Measurements from ENCODE around the gene CAV2. TPM values are rescaled to one million over a fixed set of nuclear protein-coding genes. Genes with fewer than 3 reads are reported as not detected.

The CAV2 gene
- total and polyA plus RNA-seq, 2 of the 13 experiments (the other 11 are each of a cell fraction or from before 2014, with no cell fraction given), result 0.09 to 0.18 TPM

DNA sequence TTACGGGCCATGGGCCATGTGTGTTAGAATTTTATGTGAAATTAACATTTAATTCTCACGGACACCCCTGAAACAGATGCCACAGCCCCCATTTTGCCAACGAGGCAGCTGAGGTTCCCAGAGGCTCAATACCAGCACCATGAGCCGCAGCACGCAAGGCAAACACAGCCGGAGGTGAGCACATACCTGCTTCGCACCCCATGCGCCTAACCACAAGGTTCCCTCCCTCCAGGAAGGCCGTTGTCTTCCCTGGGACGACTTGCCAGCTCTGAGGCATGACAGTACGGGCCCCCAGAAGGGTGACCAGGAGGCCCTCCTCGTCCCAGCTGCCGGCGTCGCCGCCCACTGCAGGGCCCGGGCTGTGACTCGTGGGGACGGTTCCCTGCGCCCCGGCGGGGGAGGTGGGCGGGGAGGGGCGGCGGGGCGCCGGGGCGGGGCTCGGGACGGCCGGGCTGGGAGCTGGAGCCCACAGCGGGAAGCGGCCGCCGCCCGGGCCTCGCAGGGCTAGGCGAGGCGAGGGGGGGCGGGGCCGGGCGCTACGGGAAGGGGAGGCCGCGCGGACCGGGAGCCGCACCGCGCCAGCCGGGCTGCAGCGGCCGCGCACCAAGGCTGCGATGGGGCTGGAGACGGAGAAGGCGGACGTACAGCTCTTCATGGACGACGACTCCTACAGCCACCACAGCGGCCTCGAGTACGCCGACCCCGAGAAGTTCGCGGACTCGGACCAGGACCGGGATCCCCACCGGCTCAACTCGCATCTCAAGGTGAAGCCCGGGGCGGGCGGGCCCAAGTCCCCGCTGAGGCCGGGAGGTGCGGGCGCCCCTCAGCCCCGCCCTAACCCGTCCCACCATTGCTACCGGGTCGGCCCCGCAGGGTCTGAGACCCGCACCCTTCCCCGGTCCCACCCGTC is at the start of gene CAV2 (continued):
- TF ChIP-seq SALL1 (CRISPR knock-in tag; IDR thresholded peaks at IDR 0.05) (peak; percentile 6; the same call in 1 of the 2 replicates), TAF15 (IDR thresholded peaks at IDR 0.05; ENCODE audit: low read depth, low read length, poor library complexity, severe bottlenecking) (no peak), NFAT5 (CRISPR knock-in tag; IDR thresholded peaks at IDR 0.05) (no peak)
- TF ChIP-seq, protein P1, sequence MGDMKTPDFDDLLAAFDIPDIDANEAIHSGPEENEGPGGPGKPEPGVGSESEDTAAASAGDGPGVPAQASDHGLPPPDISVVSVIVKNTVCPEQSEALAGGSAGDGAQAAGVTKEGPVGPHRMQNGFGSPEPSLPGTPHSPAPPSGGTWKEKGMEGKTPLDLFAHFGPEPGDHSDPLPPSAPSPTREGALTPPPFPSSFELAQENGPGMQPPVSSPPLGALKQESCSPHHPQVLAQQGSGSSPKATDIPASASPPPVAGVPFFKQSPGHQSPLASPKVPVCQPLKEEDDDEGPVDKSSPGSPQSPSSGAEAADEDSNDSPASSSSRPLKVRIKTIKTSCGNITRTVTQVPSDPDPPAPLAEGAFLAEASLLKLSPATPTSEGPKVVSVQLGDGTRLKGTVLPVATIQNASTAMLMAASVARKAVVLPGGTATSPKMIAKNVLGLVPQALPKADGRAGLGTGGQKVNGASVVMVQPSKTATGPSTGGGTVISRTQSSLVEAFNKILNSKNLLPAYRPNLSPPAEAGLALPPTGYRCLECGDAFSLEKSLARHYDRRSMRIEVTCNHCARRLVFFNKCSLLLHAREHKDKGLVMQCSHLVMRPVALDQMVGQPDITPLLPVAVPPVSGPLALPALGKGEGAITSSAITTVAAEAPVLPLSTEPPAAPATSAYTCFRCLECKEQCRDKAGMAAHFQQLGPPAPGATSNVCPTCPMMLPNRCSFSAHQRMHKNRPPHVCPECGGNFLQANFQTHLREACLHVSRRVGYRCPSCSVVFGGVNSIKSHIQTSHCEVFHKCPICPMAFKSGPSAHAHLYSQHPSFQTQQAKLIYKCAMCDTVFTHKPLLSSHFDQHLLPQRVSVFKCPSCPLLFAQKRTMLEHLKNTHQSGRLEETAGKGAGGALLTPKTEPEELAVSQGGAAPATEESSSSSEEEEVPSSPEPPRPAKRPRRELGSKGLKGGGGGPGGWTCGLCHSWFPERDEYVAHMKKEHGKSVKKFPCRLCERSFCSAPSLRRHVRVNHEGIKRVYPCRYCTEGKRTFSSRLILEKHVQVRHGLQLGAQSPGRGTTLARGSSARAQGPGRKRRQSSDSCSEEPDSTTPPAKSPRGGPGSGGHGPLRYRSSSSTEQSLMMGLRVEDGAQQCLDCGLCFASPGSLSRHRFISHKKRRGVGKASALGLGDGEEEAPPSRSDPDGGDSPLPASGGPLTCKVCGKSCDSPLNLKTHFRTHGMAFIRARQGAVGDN (CRISPR knock-in tag; IDR thresholded peaks at IDR 0.05), result peak; percentile 49

All from HepG2 (cell line).